HepG2 (cell line): Measurements from ENCODE around the gene CLCN1. TPM values are rescaled to one million over a fixed set of nuclear protein-coding genes. Genes with fewer than 3 reads are reported as not detected.
"Not testable (repeated sequence)": the region's sequence is repeated elsewhere in the genome, so short reads cannot be mapped to it uniquely, and the experiment has no call there.

Experiments
- ATAC-seq: fragments of 200-7000 bp; cut with Tn5 transposase; 3 replicates; pipeline ENCODE4 v1.9.1; 2020; ENCODE audit warnings: mild to moderate bottlenecking, moderate library complexity
- BruUV-seq: library from RNA; stranded (reverse); fragments of 400-500 nt; replicated peaks from 2 replicates; lab custom pipeline; 2021; lab: Mats Ljungman, UMichigan
- CTCF ChIA-PET: fragments of 300-600 bp; formaldehyde crosslinking; extraction: SDS; loops from one replicate; lab custom pipeline; 2021; ENCODE audit warnings: low total read pairs, inconsistent platforms, low intra/inter-chr PET ratio; lab: Yijun Ruan, JAX
- POLR2A ChIA-PET: fragments of 350-600 bp; sonication (Branson Sonifier 250); formaldehyde crosslinking; loops from one replicate; lab custom pipeline; 2020; ENCODE audit warnings: antibody characterized with exemption, inconsistent platforms; lab: Yijun Ruan, JAX
- DNase-seq: peaks from one replicate; pipeline ENCODE4 v3.0.0-alpha.2; 2015; ENCODE audit warnings: low spot score
- FAIRE-seq: peaks from 3 replicates; lab custom pipeline; 2011; peaks lifted over from hg19 to GRCh38; lab: Jason Lieb, UNC
- H2AFZ ChIP-seq: one replicate; pipeline ENCODE4 v1.6.1; 2011; ENCODE audit warnings: low read length, inconsistent platforms
- H3K27ac ChIP-seq: fragments of 300-600 bp; 3 replicates; pipeline ENCODE4 v1.8.0; 2011; ENCODE audit warnings: mixed run types, mild to moderate bottlenecking, mixed read lengths, low read length, inconsistent platforms; ENCODE audit not compliant: insufficient read depth; ENCODE audit errors: extremely low read length
- H3K27me3 ChIP-seq, 2 experiments: fragments of 200-600 bp in 1 of 2; 2 replicates in 1 of 2; 3 replicates in 1 of 2; pipeline versions ENCODE4 v1.6.0 to v1.8.0; 2011; ENCODE audit warnings: low read length in 2 of 2, mild to moderate bottlenecking in 2 of 2, moderate library complexity in 2 of 2, inconsistent platforms in 1 of 2; ENCODE audit not compliant: insufficient read depth in 2 of 2, control insufficient read depth in 1 of 2
- H3K36me3 ChIP-seq, 2 experiments: fragments of 200-600 bp in 1 of 2; replicated peaks in 1 of 2; 2 replicates in 1 of 2; 3 replicates in 1 of 2; pipeline versions ENCODE4 v1.5.1 to v1.8.0; 2011; ENCODE audit warnings: low read length in 2 of 2, inconsistent platforms in 1 of 2; ENCODE audit not compliant: insufficient read depth in 2 of 2, control insufficient read depth in 1 of 2
- H3K4me1 ChIP-seq: 2 replicates; pipeline ENCODE4 v1.5.1; 2012; ENCODE audit warnings: low read length, inconsistent platforms; ENCODE audit not compliant: insufficient read depth
- H3K4me2 ChIP-seq: 2 replicates; pipeline ENCODE4 v1.6.0; 2011; ENCODE audit warnings: low read depth, low read length, inconsistent platforms
- H3K4me3 ChIP-seq, 3 experiments: fragments of 200-600 bp in 1 of 3; sonication (generic), shearing (Covaris generic) in 1 of 3; replicated peaks in 1 of 3; 2 replicates each; pipeline ENCODE4 v1.5.1; 2011 to 2016; ENCODE audit warnings: low read length in 3 of 3, inconsistent platforms in 2 of 3, low read depth in 2 of 3, mild to moderate bottlenecking in 2 of 3, control low read depth in 1 of 3, mixed read lengths in 1 of 3; ENCODE audit not compliant: insufficient read depth in 1 of 3
- H3K79me2 ChIP-seq: one replicate; pipeline ENCODE4 v1.6.1; 2011; ENCODE audit warnings: low read length, inconsistent platforms; ENCODE audit not compliant: insufficient read depth
- H3K9ac ChIP-seq: 2 replicates; pipeline ENCODE4 v1.6.0; 2011; ENCODE audit warnings: mild to moderate bottlenecking, low read depth, low read length, inconsistent platforms; ENCODE audit not compliant: insufficient read depth
- H3K9me3 ChIP-seq: 2 replicates; pipeline ENCODE4 v1.5.1; 2012; ENCODE audit warnings: mild to moderate bottlenecking, low read length
- H4K20me1 ChIP-seq: 2 replicates; pipeline ENCODE4 v1.6.0; 2011; ENCODE audit warnings: inconsistent platforms, mild to moderate bottlenecking, low read length, moderate library complexity; ENCODE audit not compliant: insufficient read depth
- IRF9 ChIP-seq: sonication (generic); formaldehyde crosslinking; IDR thresholded peaks from 2 replicates; pipeline ENCODE4 v1.8.0; 2022; ENCODE audit warnings: missing genetic modification reagents, mild to moderate bottlenecking, borderline replicate concordance
- ZBTB2 ChIP-seq: sonication (generic); formaldehyde crosslinking; IDR thresholded peaks from 2 replicates; pipeline ENCODE4 v1.8.0; 2022; ENCODE audit warnings: low read depth, missing genetic modification reagents
- ZNF350 ChIP-seq: sonication (generic); formaldehyde crosslinking; IDR thresholded peaks from 2 replicates; pipeline ENCODE4 v1.4.0; 2020; ENCODE audit warnings: mild to moderate bottlenecking, low read depth, missing genetic modification reagents, borderline replicate concordance
- ZNF432 ChIP-seq: sonication (generic); formaldehyde crosslinking; IDR thresholded peaks from 2 replicates; pipeline ENCODE4 v1.5.0; 2020; ENCODE audit warnings: missing genetic modification reagents, mild to moderate bottlenecking, borderline replicate concordance
- ZNF672 ChIP-seq: sonication (generic); formaldehyde crosslinking; IDR thresholded peaks from 2 replicates; pipeline ENCODE4 v1.8.1; 2022; ENCODE audit warnings: missing genetic modification reagents
- WGBS: methylation state at CpG from one replicate; pipeline ENCODE4 v1.1.6; 2017; ENCODE audit warnings: low lambda C conversion rate; 5-methylcytosine and 5-hydroxymethylcytosine counted together
- in situ Hi-C: cut with HindIII; loops from 2 replicates; pipeline ENCODE4 v1.10.0; 2017; ENCODE audit warnings: low pct_unique_long_range_greater_than_20kb; ENCODE audit not compliant: extremely low pct_ligation_motif_present
- intact Hi-C: fragments of 100-400 bp; cut with micrococcal nuclease; formaldehyde crosslinking; loops from one replicate; pipeline ENCODE4 v1.10.0; 2022; ENCODE audit not compliant: unreplicated experiment
- polyA plus RNA-seq, 8 experiments: library from polyadenylated mRNA; depleted of rRNA in 3 of 8; stranded (reverse) in 7 of 8; unstranded in 1 of 8; fragments of >200 nt; fragmentation: Illumina TruSeq in 4 of 8; extraction: Trizol in 4 of 8; gene quantifications; 2 replicates each; pipeline versions ENCODE4 v1.2.1 to v1.2.3, GENCODE V29; 2011 to 2016; ENCODE audit warnings: low read depth in 4 of 8, missing spikeins in 1 of 8, mixed read lengths in 1 of 8; ENCODE audit not compliant: insufficient read depth in 1 of 8
- total RNA-seq, 5 experiments: library from RNA; depleted of rRNA; stranded (reverse); fragments of >200 nt; fragmentation: Illumina TruSeq; extraction: Trizol; gene quantifications; 2 replicates each; pipeline ENCODE4 v1.2.3, GENCODE V29; 2016; ENCODE audit warnings: low read depth in 1 of 5
- TF ChIP-seq, protein P1 (sequence below): sonication (generic); formaldehyde crosslinking; IDR thresholded peaks from 2 replicates; pipeline ENCODE4 v1.5.1; 2020; ENCODE audit warnings: mild to moderate bottlenecking, missing genetic modification reagents, moderate library complexity

CLCN1 gene
- total and polyA plus RNA-seq, 2 of the 13 experiments (the other 11 are each of a cell fraction or from before 2014, with no cell fraction given): 0.01 TPM; not detected in 1

GRCh38 chr7:143391462-143392404, 75.8 kb downstream of the CLCN1 start (continued):
- peak; percentile 80; the same call in 1 of the 2 replicates for TF ChIP-seq IRF9
- no peak for TF ChIP-seq ZNF350 (CRISPR knock-in tag)
- no peak for TF ChIP-seq ZNF672
- TF ChIP-seq, protein P1, sequence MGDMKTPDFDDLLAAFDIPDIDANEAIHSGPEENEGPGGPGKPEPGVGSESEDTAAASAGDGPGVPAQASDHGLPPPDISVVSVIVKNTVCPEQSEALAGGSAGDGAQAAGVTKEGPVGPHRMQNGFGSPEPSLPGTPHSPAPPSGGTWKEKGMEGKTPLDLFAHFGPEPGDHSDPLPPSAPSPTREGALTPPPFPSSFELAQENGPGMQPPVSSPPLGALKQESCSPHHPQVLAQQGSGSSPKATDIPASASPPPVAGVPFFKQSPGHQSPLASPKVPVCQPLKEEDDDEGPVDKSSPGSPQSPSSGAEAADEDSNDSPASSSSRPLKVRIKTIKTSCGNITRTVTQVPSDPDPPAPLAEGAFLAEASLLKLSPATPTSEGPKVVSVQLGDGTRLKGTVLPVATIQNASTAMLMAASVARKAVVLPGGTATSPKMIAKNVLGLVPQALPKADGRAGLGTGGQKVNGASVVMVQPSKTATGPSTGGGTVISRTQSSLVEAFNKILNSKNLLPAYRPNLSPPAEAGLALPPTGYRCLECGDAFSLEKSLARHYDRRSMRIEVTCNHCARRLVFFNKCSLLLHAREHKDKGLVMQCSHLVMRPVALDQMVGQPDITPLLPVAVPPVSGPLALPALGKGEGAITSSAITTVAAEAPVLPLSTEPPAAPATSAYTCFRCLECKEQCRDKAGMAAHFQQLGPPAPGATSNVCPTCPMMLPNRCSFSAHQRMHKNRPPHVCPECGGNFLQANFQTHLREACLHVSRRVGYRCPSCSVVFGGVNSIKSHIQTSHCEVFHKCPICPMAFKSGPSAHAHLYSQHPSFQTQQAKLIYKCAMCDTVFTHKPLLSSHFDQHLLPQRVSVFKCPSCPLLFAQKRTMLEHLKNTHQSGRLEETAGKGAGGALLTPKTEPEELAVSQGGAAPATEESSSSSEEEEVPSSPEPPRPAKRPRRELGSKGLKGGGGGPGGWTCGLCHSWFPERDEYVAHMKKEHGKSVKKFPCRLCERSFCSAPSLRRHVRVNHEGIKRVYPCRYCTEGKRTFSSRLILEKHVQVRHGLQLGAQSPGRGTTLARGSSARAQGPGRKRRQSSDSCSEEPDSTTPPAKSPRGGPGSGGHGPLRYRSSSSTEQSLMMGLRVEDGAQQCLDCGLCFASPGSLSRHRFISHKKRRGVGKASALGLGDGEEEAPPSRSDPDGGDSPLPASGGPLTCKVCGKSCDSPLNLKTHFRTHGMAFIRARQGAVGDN (CRISPR knock-in tag): peak; percentile 78
- TF ChIP-seq ZNF432 (CRISPR knock-in tag): no peak
- no peak for TF ChIP-seq ZBTB2 (CRISPR knock-in tag)

DNA sequence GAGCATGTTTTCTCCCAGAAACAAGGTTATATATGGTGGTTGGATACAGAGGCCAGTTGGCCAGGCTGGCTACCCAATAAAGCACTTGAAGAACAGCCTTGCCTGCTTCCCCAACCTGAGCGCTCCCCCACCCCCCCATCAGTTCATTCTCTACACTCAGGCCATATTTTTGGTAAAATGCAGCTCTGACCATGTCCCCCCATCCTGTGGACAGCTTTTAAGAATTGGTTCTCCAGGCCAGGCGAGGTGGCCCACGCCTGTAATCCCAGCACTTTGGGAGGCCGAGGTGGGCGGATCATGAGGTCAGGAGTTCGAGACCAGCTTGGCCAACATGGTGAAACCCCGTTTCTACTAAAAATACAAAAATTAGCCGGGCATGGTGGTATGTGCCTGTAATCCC, 76.5 kb downstream of the CLCN1 start:
- CTCF ChIA-PET: not testable (repeated sequence)

More for the DNA sequence above, 76.5 kb downstream of the CLCN1 start:
- FAIRE-seq, H3K4me3 ChIP-seq, H3K4me2 ChIP-seq, H4K20me1 ChIP-seq, DNase-seq, H3K9ac ChIP-seq, intact Hi-C loops, BruUV-seq, H3K9me3 ChIP-seq, H2AFZ ChIP-seq, H3K27me3 ChIP-seq, H3K79me2 ChIP-seq, ATAC-seq: not testable (repeated sequence)
- POLR2A ChIA-PET: interaction anchor here (1.3 to 3.3 kb wide), 5 partner anchors 8 to 129 kb away, joined by 5 to 15 read pairs (median 8); partner anchors contain the start of gene GSTK1
- in situ Hi-C loops: loop anchor here (25.0 kb wide), 1 partner anchor 520 kb away; the partner anchor contains the start of gene TCAF1
- 95% methylated on average over 8 of the region's 8 CpGs for WGBS
- peak overlapping the region; percentile 82 for H3K27ac ChIP-seq
- H3K36me3 ChIP-seq: peaks cover 11 to 22% of the 10 kb centered on the region in 2 experiments
- peaks cover 66% of the 10 kb centered on the region for H3K4me1 ChIP-seq
